HepG2 (cell line): ENCODE data around the gene DCST2. TPM values are rescaled to one million over a fixed set of nuclear protein-coding genes. Genes with fewer than 3 reads are reported as not detected.

ENCODE experiments used
- ASH2L ChIP-seq: fragments of 300-600, 200-600 bp; sonication (generic); IDR thresholded peaks from 2 replicates; pipeline ENCODE4 v1.7.0; 2017; ENCODE audit warnings: low read depth, mild to moderate bottlenecking, moderate library complexity, mixed read lengths, low read length; ENCODE audit not compliant: insufficient read length
- ELF4 ChIP-seq: sonication (generic); formaldehyde crosslinking; IDR thresholded peaks from 2 replicates; pipeline ENCODE4 v1.5.0; 2020; ENCODE audit warnings: missing genetic modification reagents, mild to moderate bottlenecking, moderate library complexity, borderline replicate concordance
- IRF2 ChIP-seq: IDR thresholded peaks from 2 replicates; pipeline ENCODE4 v1.6.1; 2018; ENCODE audit warnings: missing genetic modification reagents, missing compliant biosample characterization
- KDM2A ChIP-seq: sonication (generic); formaldehyde crosslinking; IDR thresholded peaks from 2 replicates; pipeline ENCODE4 v1.4.0; 2020; ENCODE audit warnings: low read depth, missing genetic modification reagents, borderline replicate concordance
- KLF6 ChIP-seq: IDR thresholded peaks from 2 replicates; pipeline ENCODE4 v1.8.0; 2016; ENCODE audit warnings: missing biosample characterization, missing genetic modification reagents
- MAFF ChIP-seq: IDR thresholded peaks from 2 replicates; pipeline ENCODE4 v1.6.1; 2011; ENCODE audit warnings: low read depth, low read length, improper control_type of control experiment
- NFIC ChIP-seq: IDR thresholded peaks from 2 replicates; pipeline ENCODE4 v1.6.1; 2012; ENCODE audit warnings: mild to moderate bottlenecking, low read length, inconsistent platforms
- NFYB ChIP-seq: sonication (generic); formaldehyde crosslinking; IDR thresholded peaks from 2 replicates; pipeline ENCODE4 v1.4.0; 2020; ENCODE audit warnings: missing genetic modification reagents
- POLR2A ChIP-seq, 2 experiments: IDR thresholded peaks; 2 replicates each; pipeline ENCODE4 v1.6.1; 2011; ENCODE audit warnings: low read depth in 2 of 2, low read length in 2 of 2, mild to moderate bottlenecking in 1 of 2, moderate library complexity in 1 of 2; ENCODE audit not compliant: insufficient read depth in 1 of 2
- RFX5 ChIP-seq: IDR thresholded peaks from 2 replicates; pipeline ENCODE4 v1.6.1; 2011; ENCODE audit warnings: low read depth, low read length, improper control_type of control experiment
- RFXANK ChIP-seq: IDR thresholded peaks from 2 replicates; pipeline ENCODE4 v1.6.1; 2016
- TAF1 ChIP-seq: sonication (generic); formaldehyde crosslinking; IDR thresholded peaks from 2 replicates; pipeline ENCODE4 v1.4.0; 2020; ENCODE audit warnings: missing genetic modification reagents
- TEAD3 ChIP-seq: optimal IDR thresholded peaks from 2 replicates; pipeline ENCODE3; 2016; ENCODE audit warnings: borderline replicate concordance
- TGIF2 ChIP-seq: IDR thresholded peaks from 2 replicates; pipeline ENCODE4 v1.6.1; 2016; ENCODE audit warnings: control low read depth, missing compliant biosample characterization
- polyA plus RNA-seq, 8 experiments: library from polyadenylated mRNA; depleted of rRNA in 3 of 8; stranded (reverse) in 7 of 8; unstranded in 1 of 8; fragments of >200 nt; fragmentation: Illumina TruSeq in 4 of 8; extraction: Trizol in 4 of 8; gene quantifications; 2 replicates each; pipeline versions ENCODE4 v1.2.1 to v1.2.3, GENCODE V29; 2011 to 2016; ENCODE audit warnings: low read depth in 4 of 8, missing spikeins in 1 of 8, mixed read lengths in 1 of 8; ENCODE audit not compliant: insufficient read depth in 1 of 8
- total RNA-seq, 5 experiments: library from RNA; depleted of rRNA; stranded (reverse); fragments of >200 nt; fragmentation: Illumina TruSeq; extraction: Trizol; gene quantifications; 2 replicates each; pipeline ENCODE4 v1.2.3, GENCODE V29; 2016; ENCODE audit warnings: low read depth in 1 of 5
- TF ChIP-seq, protein P1 (sequence below): sonication (generic); formaldehyde crosslinking; IDR thresholded peaks from 2 replicates; pipeline ENCODE4 v1.4.0; 2020; ENCODE audit warnings: mild to moderate bottlenecking, missing genetic modification reagents
- TF ChIP-seq, protein P2 (sequence below): sonication (generic); formaldehyde crosslinking; IDR thresholded peaks from 2 replicates; pipeline ENCODE4; 2020; ENCODE audit warnings: missing genetic modification reagents, mild to moderate bottlenecking, borderline replicate concordance
- TF ChIP-seq, protein P3 (sequence below): sonication (generic); formaldehyde crosslinking; IDR thresholded peaks from 2 replicates; pipeline ENCODE4 v1.9.0; 2021; ENCODE audit warnings: missing genetic modification reagents, mild to moderate bottlenecking, borderline replicate concordance
- TF ChIP-seq, protein P4 (sequence below): IDR thresholded peaks from 2 replicates; pipeline ENCODE4 v1.6.1; 2016; ENCODE audit warnings: low read depth, control low read depth

The DCST2 gene
- total and polyA plus RNA-seq, 2 of the 13 experiments (the other 11 are each of a cell fraction or from before 2014, with no cell fraction given) = 0.74 TPM; not detected in 1

DNA sequence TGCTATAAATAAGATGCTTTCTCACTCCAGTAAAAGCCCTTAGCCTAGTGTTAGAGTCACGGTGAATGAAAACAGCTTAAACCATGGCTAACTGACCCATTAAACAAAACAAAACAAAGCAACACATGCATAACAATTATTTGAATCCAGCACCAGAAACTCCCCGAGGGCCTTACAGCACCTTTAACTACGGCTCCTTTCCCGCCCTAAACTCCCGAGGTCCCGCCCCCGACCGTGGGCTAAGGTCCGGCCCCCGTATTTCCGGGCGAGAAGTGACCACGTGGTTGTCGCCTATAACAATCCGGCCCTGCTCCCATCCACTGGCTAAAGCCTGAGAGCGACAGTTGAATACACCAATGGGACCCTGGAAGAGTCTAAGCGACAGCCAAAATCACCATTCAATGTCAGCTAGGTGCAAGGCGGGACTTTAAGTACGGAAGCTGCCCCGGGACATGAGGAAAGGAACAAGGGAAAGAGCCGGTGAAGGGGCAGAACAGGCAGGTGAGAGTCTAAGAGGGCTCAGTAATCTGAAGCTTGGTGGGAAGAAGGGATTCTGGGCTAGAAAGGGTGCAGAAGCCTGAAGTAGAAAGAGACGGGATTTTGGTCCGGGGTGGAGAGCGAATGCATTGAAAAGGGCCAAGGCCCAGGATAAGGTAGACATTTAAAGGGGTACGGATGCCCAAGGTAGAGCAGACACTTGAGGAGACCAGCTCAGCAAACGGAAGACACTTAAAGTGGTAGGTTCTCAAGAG lies 50.5 kb downstream of the DCST2 start, which contains the start of gene FLAD1 (continued):
- TF ChIP-seq, protein P1, sequence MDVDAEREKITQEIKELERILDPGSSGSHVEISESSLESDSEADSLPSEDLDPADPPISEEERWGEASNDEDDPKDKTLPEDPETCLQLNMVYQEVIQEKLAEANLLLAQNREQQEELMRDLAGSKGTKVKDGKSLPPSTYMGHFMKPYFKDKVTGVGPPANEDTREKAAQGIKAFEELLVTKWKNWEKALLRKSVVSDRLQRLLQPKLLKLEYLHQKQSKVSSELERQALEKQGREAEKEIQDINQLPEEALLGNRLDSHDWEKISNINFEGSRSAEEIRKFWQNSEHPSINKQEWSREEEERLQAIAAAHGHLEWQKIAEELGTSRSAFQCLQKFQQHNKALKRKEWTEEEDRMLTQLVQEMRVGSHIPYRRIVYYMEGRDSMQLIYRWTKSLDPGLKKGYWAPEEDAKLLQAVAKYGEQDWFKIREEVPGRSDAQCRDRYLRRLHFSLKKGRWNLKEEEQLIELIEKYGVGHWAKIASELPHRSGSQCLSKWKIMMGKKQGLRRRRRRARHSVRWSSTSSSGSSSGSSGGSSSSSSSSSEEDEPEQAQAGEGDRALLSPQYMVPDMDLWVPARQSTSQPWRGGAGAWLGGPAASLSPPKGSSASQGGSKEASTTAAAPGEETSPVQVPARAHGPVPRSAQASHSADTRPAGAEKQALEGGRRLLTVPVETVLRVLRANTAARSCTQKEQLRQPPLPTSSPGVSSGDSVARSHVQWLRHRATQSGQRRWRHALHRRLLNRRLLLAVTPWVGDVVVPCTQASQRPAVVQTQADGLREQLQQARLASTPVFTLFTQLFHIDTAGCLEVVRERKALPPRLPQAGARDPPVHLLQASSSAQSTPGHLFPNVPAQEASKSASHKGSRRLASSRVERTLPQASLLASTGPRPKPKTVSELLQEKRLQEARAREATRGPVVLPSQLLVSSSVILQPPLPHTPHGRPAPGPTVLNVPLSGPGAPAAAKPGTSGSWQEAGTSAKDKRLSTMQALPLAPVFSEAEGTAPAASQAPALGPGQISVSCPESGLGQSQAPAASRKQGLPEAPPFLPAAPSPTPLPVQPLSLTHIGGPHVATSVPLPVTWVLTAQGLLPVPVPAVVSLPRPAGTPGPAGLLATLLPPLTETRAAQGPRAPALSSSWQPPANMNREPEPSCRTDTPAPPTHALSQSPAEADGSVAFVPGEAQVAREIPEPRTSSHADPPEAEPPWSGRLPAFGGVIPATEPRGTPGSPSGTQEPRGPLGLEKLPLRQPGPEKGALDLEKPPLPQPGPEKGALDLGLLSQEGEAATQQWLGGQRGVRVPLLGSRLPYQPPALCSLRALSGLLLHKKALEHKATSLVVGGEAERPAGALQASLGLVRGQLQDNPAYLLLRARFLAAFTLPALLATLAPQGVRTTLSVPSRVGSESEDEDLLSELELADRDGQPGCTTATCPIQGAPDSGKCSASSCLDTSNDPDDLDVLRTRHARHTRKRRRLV (CRISPR knock-in tag) = peak; percentile 43; the same call in 1 of the 2 replicates
- TF ChIP-seq TAF1 (CRISPR knock-in tag) (peak; percentile 38; the same call in 1 of the 2 replicates), MAFF (no peak), ASH2L (peak; percentile 84), TEAD3 (CRISPR knock-in tag) (no peak), RFXANK (0 out of 2 replicates have a peak, but pooled peaks have one; percentile 61), KLF6 (CRISPR knock-in tag) (peak; percentile 19; the same call in 1 of the 2 replicates), NFYB (CRISPR knock-in tag) (peak; percentile 100), POLR2A (IDR thresholded peaks at IDR 0.05; ENCODE audit: insufficient read depth in 1 of 2, low read depth in 2 of 2, low read length in 2 of 2) (peak; percentile 56 to 71; a peak in 3 of 4 replicates), RFX5 (no peak), ELF4 (peak; percentile 69; the same call in 1 of the 2 replicates), NFIC (peak; percentile 73), KDM2A (peak; percentile 73; the same call in 1 of the 2 replicates), IRF2 (peak; percentile 78), TGIF2 (CRISPR knock-in tag) (peak; percentile 85)
- TF ChIP-seq, protein P2, sequence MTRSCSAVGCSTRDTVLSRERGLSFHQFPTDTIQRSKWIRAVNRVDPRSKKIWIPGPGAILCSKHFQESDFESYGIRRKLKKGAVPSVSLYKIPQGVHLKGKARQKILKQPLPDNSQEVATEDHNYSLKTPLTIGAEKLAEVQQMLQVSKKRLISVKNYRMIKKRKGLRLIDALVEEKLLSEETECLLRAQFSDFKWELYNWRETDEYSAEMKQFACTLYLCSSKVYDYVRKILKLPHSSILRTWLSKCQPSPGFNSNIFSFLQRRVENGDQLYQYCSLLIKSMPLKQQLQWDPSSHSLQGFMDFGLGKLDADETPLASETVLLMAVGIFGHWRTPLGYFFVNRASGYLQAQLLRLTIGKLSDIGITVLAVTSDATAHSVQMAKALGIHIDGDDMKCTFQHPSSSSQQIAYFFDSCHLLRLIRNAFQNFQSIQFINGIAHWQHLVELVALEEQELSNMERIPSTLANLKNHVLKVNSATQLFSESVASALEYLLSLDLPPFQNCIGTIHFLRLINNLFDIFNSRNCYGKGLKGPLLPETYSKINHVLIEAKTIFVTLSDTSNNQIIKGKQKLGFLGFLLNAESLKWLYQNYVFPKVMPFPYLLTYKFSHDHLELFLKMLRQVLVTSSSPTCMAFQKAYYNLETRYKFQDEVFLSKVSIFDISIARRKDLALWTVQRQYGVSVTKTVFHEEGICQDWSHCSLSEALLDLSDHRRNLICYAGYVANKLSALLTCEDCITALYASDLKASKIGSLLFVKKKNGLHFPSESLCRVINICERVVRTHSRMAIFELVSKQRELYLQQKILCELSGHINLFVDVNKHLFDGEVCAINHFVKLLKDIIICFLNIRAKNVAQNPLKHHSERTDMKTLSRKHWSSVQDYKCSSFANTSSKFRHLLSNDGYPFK (CRISPR knock-in tag) = peak; percentile 74; the same call in 1 of the 2 replicates
- TF ChIP-seq, protein P3, sequence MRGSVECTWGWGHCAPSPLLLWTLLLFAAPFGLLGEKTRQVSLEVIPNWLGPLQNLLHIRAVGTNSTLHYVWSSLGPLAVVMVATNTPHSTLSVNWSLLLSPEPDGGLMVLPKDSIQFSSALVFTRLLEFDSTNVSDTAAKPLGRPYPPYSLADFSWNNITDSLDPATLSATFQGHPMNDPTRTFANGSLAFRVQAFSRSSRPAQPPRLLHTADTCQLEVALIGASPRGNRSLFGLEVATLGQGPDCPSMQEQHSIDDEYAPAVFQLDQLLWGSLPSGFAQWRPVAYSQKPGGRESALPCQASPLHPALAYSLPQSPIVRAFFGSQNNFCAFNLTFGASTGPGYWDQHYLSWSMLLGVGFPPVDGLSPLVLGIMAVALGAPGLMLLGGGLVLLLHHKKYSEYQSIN (CRISPR knock-in tag) = no peak
- TF ChIP-seq, protein P4, sequence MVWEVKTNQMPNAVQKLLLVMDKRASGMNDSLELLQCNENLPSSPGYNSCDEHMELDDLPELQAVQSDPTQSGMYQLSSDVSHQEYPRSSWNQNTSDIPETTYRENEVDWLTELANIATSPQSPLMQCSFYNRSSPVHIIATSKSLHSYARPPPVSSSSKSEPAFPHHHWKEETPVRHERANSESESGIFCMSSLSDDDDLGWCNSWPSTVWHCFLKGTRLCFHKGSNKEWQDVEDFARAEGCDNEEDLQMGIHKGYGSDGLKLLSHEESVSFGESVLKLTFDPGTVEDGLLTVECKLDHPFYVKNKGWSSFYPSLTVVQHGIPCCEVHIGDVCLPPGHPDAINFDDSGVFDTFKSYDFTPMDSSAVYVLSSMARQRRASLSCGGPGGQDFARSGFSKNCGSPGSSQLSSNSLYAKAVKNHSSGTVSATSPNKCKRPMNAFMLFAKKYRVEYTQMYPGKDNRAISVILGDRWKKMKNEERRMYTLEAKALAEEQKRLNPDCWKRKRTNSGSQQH (CRISPR knock-in tag) = peak; percentile 57; the same call in 1 of the 2 replicates
